ENCODE data around the gene CTIF. TPM values are rescaled to one million over a fixed set of nuclear protein-coding genes. Genes with fewer than 3 reads are reported as not detected.

CTIF gene
- total and polyA plus RNA-seq, 4 donors = 12.2 to 45.7 (median 32.6) TPM

DNA sequence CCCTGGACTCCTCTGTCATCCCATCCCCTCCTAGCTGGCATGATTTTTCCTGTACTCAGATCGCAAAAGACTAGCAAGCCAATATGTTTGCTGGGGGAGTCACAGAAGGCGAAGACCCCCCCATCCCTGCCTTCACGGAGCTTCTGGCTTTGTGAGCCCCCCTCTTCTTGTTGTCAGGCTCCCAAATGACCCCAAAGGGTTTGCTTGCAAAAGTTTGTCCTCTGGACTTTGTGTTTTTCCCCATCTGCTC is 242.0 kb downstream of the CTIF start:
- H3K4me3 ChIP-seq = no peak overlapping the region
- no peaks in the 10 kb centered on the region for H3K9me3 ChIP-seq (ENCODE audit: control insufficient read depth in 4 of 4, insufficient read depth in 3 of 4, low read length in 3 of 4)
- no peaks in the 10 kb centered on the region for H3K27me3 ChIP-seq (ENCODE audit: control insufficient read depth in 3 of 3, insufficient read depth in 3 of 3, low read length in 2 of 3)
- ATAC-seq (ENCODE audit: insufficient read depth, low FRiP score) (no peak), DNase-seq (no peak)
- peak overlapping the region; percentile 75 to 91 for H3K27ac ChIP-seq (ENCODE audit: low read depth in 1 of 2, low read length in 1 of 2)
- H3K4me1 ChIP-seq (ENCODE audit: control insufficient read depth in 5 of 5, insufficient read depth in 5 of 5, low read length in 5 of 5) = peaks cover 15 to 79% (median 39%) of the 10 kb centered on the region in 5 donors
- no peak overlapping the region for H3K9ac ChIP-seq (ENCODE audit: insufficient read depth in 1 of 2, low read length in 2 of 2)
- TF ChIP-seq, protein P1, sequence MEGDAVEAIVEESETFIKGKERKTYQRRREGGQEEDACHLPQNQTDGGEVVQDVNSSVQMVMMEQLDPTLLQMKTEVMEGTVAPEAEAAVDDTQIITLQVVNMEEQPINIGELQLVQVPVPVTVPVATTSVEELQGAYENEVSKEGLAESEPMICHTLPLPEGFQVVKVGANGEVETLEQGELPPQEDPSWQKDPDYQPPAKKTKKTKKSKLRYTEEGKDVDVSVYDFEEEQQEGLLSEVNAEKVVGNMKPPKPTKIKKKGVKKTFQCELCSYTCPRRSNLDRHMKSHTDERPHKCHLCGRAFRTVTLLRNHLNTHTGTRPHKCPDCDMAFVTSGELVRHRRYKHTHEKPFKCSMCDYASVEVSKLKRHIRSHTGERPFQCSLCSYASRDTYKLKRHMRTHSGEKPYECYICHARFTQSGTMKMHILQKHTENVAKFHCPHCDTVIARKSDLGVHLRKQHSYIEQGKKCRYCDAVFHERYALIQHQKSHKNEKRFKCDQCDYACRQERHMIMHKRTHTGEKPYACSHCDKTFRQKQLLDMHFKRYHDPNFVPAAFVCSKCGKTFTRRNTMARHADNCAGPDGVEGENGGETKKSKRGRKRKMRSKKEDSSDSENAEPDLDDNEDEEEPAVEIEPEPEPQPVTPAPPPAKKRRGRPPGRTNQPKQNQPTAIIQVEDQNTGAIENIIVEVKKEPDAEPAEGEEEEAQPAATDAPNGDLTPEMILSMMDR (IDR thresholded peaks at IDR 0.05; ENCODE audit: control extremely low read depth, extremely low read depth) = no peak
- 53 to 57% methylated on average over 3 of the region's 3 CpGs for WGBS, 2 donors
- peaks cover 0 to 3% (median 0%) of the 10 kb centered on the region in 4 donors for H3K36me3 ChIP-seq (ENCODE audit: control insufficient read depth in 4 of 4, insufficient read depth in 4 of 4, low read length in 4 of 4)

DNA sequence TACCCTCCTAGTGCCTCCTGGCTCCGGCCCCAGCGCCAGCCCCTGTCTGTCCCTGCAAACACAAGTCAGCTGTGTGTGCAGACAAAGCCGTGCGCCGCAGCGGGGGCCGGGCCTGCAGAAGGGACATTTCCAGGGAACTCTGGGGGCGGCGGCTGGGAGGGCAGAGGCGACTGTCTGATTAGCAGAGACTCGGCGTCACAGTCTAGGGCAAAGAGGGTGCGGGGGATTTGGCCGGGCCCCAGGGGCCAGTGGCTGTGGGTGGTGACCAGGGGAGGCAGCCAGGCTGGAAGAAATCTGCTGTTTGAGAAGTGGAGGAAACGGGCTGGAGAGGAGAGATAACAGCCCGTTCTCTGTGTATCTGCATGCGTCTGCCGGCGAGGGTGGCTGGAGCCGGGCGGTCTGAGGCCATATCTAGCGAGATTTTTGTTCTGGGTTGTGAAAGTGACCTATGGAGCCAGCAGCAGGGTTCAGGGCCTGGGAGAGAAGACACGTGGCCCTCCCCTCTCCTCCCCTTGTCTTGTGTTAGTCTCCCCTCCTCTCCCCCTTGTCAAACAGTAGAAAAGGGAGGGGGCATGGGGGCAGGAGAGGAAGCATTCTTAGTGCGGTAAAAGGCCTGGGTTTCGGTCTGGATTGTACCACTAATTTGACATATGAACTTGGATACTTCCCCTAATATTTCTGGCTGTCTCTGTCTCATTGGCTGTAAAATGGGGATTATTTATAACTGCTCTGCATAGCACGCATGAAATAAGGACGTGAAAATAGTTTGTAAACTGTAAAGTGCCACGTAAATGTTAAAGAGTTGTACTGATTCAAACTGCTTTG is 242.5 kb downstream of the CTIF start:
- H3K27ac ChIP-seq (ENCODE audit: low read depth in 1 of 2, low read length in 1 of 2) = peak overlapping the region; percentile 75 to 91
- TF ChIP-seq, protein P1 (IDR thresholded peaks at IDR 0.05; ENCODE audit: control extremely low read depth, extremely low read depth) = no peak
- H3K4me1 ChIP-seq (ENCODE audit: control insufficient read depth in 5 of 5, insufficient read depth in 5 of 5, low read length in 5 of 5) = peaks cover 15 to 78% (median 41%) of the 10 kb centered on the region in 5 donors
- no peak overlapping the region for H3K4me3 ChIP-seq
- no peaks in the 10 kb centered on the region for H3K27me3 ChIP-seq (ENCODE audit: control insufficient read depth in 3 of 3, insufficient read depth in 3 of 3, low read length in 2 of 3)
- WGBS, 2 donors = 10 to 17% methylated on average over 28 of the region's 28 CpGs
- ATAC-seq (ENCODE audit: insufficient read depth, low FRiP score) (peak; percentile 50), DNase-seq (peak; percentile 98 to 99 (median 98))
- H3K9ac ChIP-seq (ENCODE audit: insufficient read depth in 1 of 2, low read length in 2 of 2) = peak overlapping the region in 1 of 2 donors; percentile 69
- H3K36me3 ChIP-seq (ENCODE audit: control insufficient read depth in 4 of 4, insufficient read depth in 4 of 4, low read length in 4 of 4) = peaks cover 0 to 3% (median 0%) of the 10 kb centered on the region in 4 donors
- H3K9me3 ChIP-seq (ENCODE audit: control insufficient read depth in 4 of 4, insufficient read depth in 3 of 4, low read length in 3 of 4) = no peaks in the 10 kb centered on the region

DNA sequence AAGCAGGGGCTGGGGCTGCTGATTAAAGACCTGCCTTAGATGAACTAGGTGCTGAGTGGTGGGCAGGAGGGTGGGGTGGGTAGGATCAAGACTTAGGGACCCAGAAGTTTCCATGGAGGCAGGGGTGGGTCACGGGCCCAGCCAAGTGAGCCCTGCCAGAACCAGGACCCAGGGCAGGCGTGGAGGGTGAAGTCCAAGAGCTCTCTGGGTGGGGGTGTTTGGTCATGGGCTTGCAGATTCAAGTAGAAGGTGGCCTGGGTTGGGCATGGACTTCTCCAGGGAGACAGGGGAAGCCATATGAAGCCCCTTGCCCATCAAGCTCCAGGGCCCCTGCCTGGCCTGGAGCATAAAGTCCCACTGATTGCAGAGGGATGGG is 243.1 kb downstream of the CTIF start:
- DNase-seq (peak in 1 of 3 donors; percentile 36), ATAC-seq (ENCODE audit: insufficient read depth, low FRiP score) (no peak)
- no peaks in the 10 kb centered on the region for H3K9me3 ChIP-seq (ENCODE audit: control insufficient read depth in 4 of 4, insufficient read depth in 3 of 4, low read length in 3 of 4)
- H3K4me3 ChIP-seq = no peak overlapping the region
- H3K9ac ChIP-seq (ENCODE audit: insufficient read depth in 1 of 2, low read length in 2 of 2) = peak overlapping the region in 1 of 2 donors; percentile 69
- H3K27me3 ChIP-seq (ENCODE audit: control insufficient read depth in 3 of 3, insufficient read depth in 3 of 3, low read length in 2 of 3) = no peaks in the 10 kb centered on the region
- H3K27ac ChIP-seq (ENCODE audit: low read depth in 1 of 2, low read length in 1 of 2) = peak overlapping the region; percentile 75 to 91
- H3K4me1 ChIP-seq (ENCODE audit: control insufficient read depth in 5 of 5, insufficient read depth in 5 of 5, low read length in 5 of 5) = peaks cover 12 to 72% (median 43%) of the 10 kb centered on the region in 5 donors
- H3K36me3 ChIP-seq (ENCODE audit: control insufficient read depth in 4 of 4, insufficient read depth in 4 of 4, low read length in 4 of 4) = peaks cover 0 to 5% (median 0%) of the 10 kb centered on the region in 4 donors
- WGBS, 2 donors = 67 to 88% methylated on average over 2 of the region's 2 CpGs
- TF ChIP-seq, protein P1 (IDR thresholded peaks at IDR 0.05; ENCODE audit: control extremely low read depth, extremely low read depth) = no peak
